GM04503 (cell line): Measurements from ENCODE around the gene RBBP8NL.
"Not testable (repeated sequence)": the region's sequence is repeated elsewhere in the genome, so short reads cannot be mapped to it uniquely, and the experiment has no call there.

Experiments
- DNase-seq: peaks from one replicate; pipeline ENCODE4 v3.0.0-alpha.2; 2012; ENCODE audit warnings: low read depth

Gene RBBP8NL

GRCh38 chr20:62441987-62442539 lies 14.7 kb upstream of the RBBP8NL start:
- DNase-seq, result no peak

- no peak for DNase-seq
These were observed 11.9 kb upstream of the RBBP8NL start for GRCh38 chr20:62439218-62439617.

- DNase-seq, result no peak
These were observed 10.6 kb upstream of the RBBP8NL start for GRCh38 chr20:62437927-62438326.

GRCh38 chr20:62437496-62437895 lies 10.2 kb upstream of the RBBP8NL start:
- DNase-seq, result no peak

GRCh38 chr20:62436692-62437091 lies 9.4 kb upstream of the RBBP8NL start:
- no peak for DNase-seq

- DNase-seq, result no peak
These were observed 6.5 kb upstream of the RBBP8NL start for GRCh38 chr20:62433658-62434497.

GRCh38 chr20:62430866-62431447 lies 3.6 kb upstream of the RBBP8NL start:
- no peak for DNase-seq

GRCh38 chr20:62430311-62430853 lies 3.0 kb upstream of the RBBP8NL start:
- DNase-seq, result no peak

- no peak for DNase-seq
These were observed 2.3 kb upstream of the RBBP8NL start for GRCh38 chr20:62429455-62430310.

GRCh38 chr20:62428396-62429295 lies 1.3 kb upstream of the RBBP8NL start:
- no peak for DNase-seq

GRCh38 chr20:62428002-62428372 lies 648 bp upstream of the RBBP8NL start:
- no peak for DNase-seq

GRCh38 chr20:62426699-62427131 lies 624 bp downstream of the RBBP8NL start:
- no peak for DNase-seq

GRCh38 chr20:62426059-62426348 lies 1.3 kb downstream of the RBBP8NL start:
- not testable (repeated sequence) for DNase-seq

- no peak for DNase-seq
These were observed 1.9 kb downstream of the RBBP8NL start for GRCh38 chr20:62425281-62426058.

GRCh38 chr20:62424249-62425107 lies 2.9 kb downstream of the RBBP8NL start:
- no peak for DNase-seq

- DNase-seq, result no peak
These were observed 4.0 kb downstream of the RBBP8NL start for GRCh38 chr20:62423326-62423706.

GRCh38 chr20:62422636-62423325 lies 4.6 kb downstream of the RBBP8NL start:
- no peak for DNase-seq

GRCh38 chr20:62421716-62421990 lies 5.7 kb downstream of the RBBP8NL start:
- no peak for DNase-seq
